Endothelial cell of umbilical vein (primary cell): Measurements from ENCODE around the gene PANK2.

Experiments used
- CTCF ChIP-seq, 2 donors: IDR thresholded peaks; 1 replicate in 1 of 2; 2 replicates in 1 of 2; pipeline ENCODE4 v1.5.1; 2011; ENCODE audit warnings: low read length in 2 of 2, mild to moderate bottlenecking in 2 of 2, moderate library complexity in 2 of 2, control low read depth in 1 of 2, inconsistent platforms in 1 of 2, low read depth in 1 of 2; ENCODE audit not compliant: insufficient read depth in 1 of 2; ENCODE audit errors: extremely low read depth in 1 of 2
- POLR2A ChIP-seq: IDR thresholded peaks from 2 replicates; pipeline ENCODE4 v1.6.1; 2012; ENCODE audit warnings: low read depth, mild to moderate bottlenecking, control low read depth, low read length
- POLR2AphosphoS5 ChIP-seq: IDR thresholded peaks from 2 replicates; pipeline ENCODE4 v1.6.1; 2012; ENCODE audit warnings: low read depth, mild to moderate bottlenecking, control low read depth, low read length, moderate library complexity; ENCODE audit not compliant: insufficient read depth

GRCh38 chr20:3935956-3936340 lies 46.8 kb downstream of the PANK2 start:
- TF ChIP-seq POLR2AphosphoS5 = no peak
- TF ChIP-seq CTCF (IDR thresholded peaks at IDR 0.05; ENCODE audit: extremely low read depth in 1 of 2, insufficient read depth in 1 of 2, low read depth in 1 of 2, low read length in 2 of 2) = no peak
- no peak for TF ChIP-seq POLR2A
